Osteoblast (primary cell): ENCODE results near the gene IFNGR1. TPM values are rescaled to one million over a fixed set of nuclear protein-coding genes. Genes with fewer than 3 reads are reported as not detected.
"Not testable (repeated sequence)": the region's sequence is repeated elsewhere in the genome, so short reads cannot be mapped to it uniquely, and the experiment has no call there.

ENCODE experiments used
- DNase-seq: peaks from one replicate; pipeline ENCODE4 v3.0.0; 2011; ENCODE audit warnings: low spot score, mixed read lengths; ENCODE audit not compliant: insufficient read length; ENCODE audit errors: missing footprints
- H2AFZ ChIP-seq: 2 replicates; pipeline ENCODE4 v1.6.0; 2011; ENCODE audit warnings: mild to moderate bottlenecking, low read length
- H3K27ac ChIP-seq: 2 replicates; pipeline ENCODE4 v1.5.1; 2011; ENCODE audit warnings: mild to moderate bottlenecking, low read depth, low read length, moderate library complexity
- H3K27me3 ChIP-seq: 2 replicates; pipeline ENCODE4 v1.6.0; 2012; ENCODE audit warnings: mild to moderate bottlenecking, control low read depth, inconsistent platforms, low read length, moderate library complexity; ENCODE audit not compliant: insufficient read depth
- H3K36me3 ChIP-seq: 2 replicates; pipeline ENCODE4 v1.5.1; 2011; ENCODE audit warnings: mild to moderate bottlenecking, low read length, control low read depth, moderate library complexity; ENCODE audit not compliant: insufficient read depth
- H3K4me1 ChIP-seq: 2 replicates; pipeline ENCODE4 v1.5.1; 2011; ENCODE audit warnings: mild to moderate bottlenecking, low read length, control low read depth, moderate library complexity; ENCODE audit not compliant: insufficient read depth
- H3K4me2 ChIP-seq: 2 replicates; pipeline ENCODE4 v1.6.0; 2011; ENCODE audit warnings: mild to moderate bottlenecking, low read length; ENCODE audit not compliant: insufficient read depth
- H3K4me3 ChIP-seq: fragments of 200-600 bp; sonication (generic); 3 replicates; pipeline ENCODE4 v1.5.1; 2012; ENCODE audit warnings: mild to moderate bottlenecking, low read length, inconsistent platforms; ENCODE audit not compliant: insufficient read depth
- H3K79me2 ChIP-seq: 2 replicates; pipeline ENCODE4 v1.6.0; 2012; ENCODE audit warnings: mild to moderate bottlenecking, low read length, control low read depth, inconsistent platforms; ENCODE audit not compliant: insufficient read depth
- H3K9me3 ChIP-seq: 2 replicates; pipeline ENCODE4 v1.5.1; 2011; ENCODE audit warnings: low read depth, low read length, control low read depth
- H4K20me1 ChIP-seq: 2 replicates; pipeline ENCODE4 v1.6.0; 2012; ENCODE audit warnings: mild to moderate bottlenecking, low read length, control low read depth; ENCODE audit not compliant: insufficient read depth
- CTCF ChIP-seq: IDR thresholded peaks from 2 replicates; pipeline ENCODE4 v1.5.1; 2011; ENCODE audit warnings: mild to moderate bottlenecking, low read depth, low read length, moderate library complexity; ENCODE audit errors: extremely low read depth
- total RNA-seq: library from RNA; depleted of rRNA; stranded (reverse); fragments of >200 nt; gene quantifications from 2 replicates; pipeline ENCODE4 v1.2.3, GENCODE V29; 2012

IFNGR1 gene
- total RNA-seq, 1 donor: 62.6 TPM

GRCh38 chr6:137216875-137217553 lies 2.2 kb downstream of the IFNGR1 start:
- no peak for TF ChIP-seq CTCF
- Histone ChIP-seq H3K9me3 (no peaks in the 10 kb centered on the region), H3K4me3 (no peak overlapping the region), H3K27ac (no peak overlapping the region), H3K27me3 (no peaks in the 10 kb centered on the region), H2AFZ (no peak overlapping the region), H3K79me2 (peaks cover 71% of the 10 kb centered on the region), H3K4me2 (peak overlapping the region; percentile 98), H4K20me1 (peaks cover 49% of the 10 kb centered on the region), H3K4me1 (peaks cover 34% of the 10 kb centered on the region), H3K36me3 (no peaks in the 10 kb centered on the region)
- no peak for DNase-seq

- H3K4me2 ChIP-seq: no peak overlapping the region
- H3K4me1 ChIP-seq: peaks cover 37% of the 10 kb centered on the region
Measured at GRCh38 chr6:137216106-137216505, 3.1 kb downstream of the IFNGR1 start.

GRCh38 chr6:137215630-137216029 lies 3.6 kb downstream of the IFNGR1 start:
- not testable (repeated sequence) for H3K4me3 ChIP-seq, DNase-seq, H2AFZ ChIP-seq, H3K27ac ChIP-seq, H3K4me2 ChIP-seq, H3K27me3 ChIP-seq, H3K36me3 ChIP-seq, H3K9me3 ChIP-seq
- Histone ChIP-seq H3K79me2 (peaks cover 85% of the 10 kb centered on the region), H3K4me1 (peaks cover 42% of the 10 kb centered on the region), H4K20me1 (peaks cover 63% of the 10 kb centered on the region)

More at GRCh38 chr6:137216106-137216505, 3.1 kb downstream of the IFNGR1 start:
- Histone ChIP-seq H3K4me3 (no peak overlapping the region), H3K36me3 (no peaks in the 10 kb centered on the region), H3K27me3 (no peaks in the 10 kb centered on the region), H2AFZ (no peak overlapping the region), H3K27ac (no peak overlapping the region), H4K20me1 (peaks cover 58% of the 10 kb centered on the region), H3K9me3 (no peaks in the 10 kb centered on the region), H3K79me2 (peaks cover 80% of the 10 kb centered on the region)
- TF ChIP-seq CTCF: no peak
- DNase-seq: peak; percentile 88

GRCh38 chr6:137214931-137215330 lies 4.3 kb downstream of the IFNGR1 start:
- peaks cover 92% of the 10 kb centered on the region for H3K79me2 ChIP-seq
- H3K27ac ChIP-seq: peak overlapping the region; percentile 48
- H3K4me1 ChIP-seq: peaks cover 43% of the 10 kb centered on the region
- peaks cover 70% of the 10 kb centered on the region for H4K20me1 ChIP-seq
- H3K4me2 ChIP-seq: no peak overlapping the region
- DNase-seq: peak; percentile 19
- no peaks in the 10 kb centered on the region for H3K9me3 ChIP-seq
- no peak overlapping the region for H2AFZ ChIP-seq
- TF ChIP-seq CTCF: no peak
- H3K4me3 ChIP-seq: no peak overlapping the region
- no peaks in the 10 kb centered on the region for H3K27me3 ChIP-seq
- H3K36me3 ChIP-seq: no peaks in the 10 kb centered on the region
